GM13976 (cell line): ENCODE results near the gene RASAL2.

Source experiments
- DNase-seq: peaks from one replicate; pipeline ENCODE4 v3.0.0; 2012; ENCODE audit warnings: low spot score
- in situ Hi-C: fragments of 300-500 bp; cut with MboI; formaldehyde crosslinking; loops from one replicate; pipeline ENCODE4 v1.12.0; 2022; ENCODE audit warnings: low sequenced_read_pairs, mixed read lengths, inconsistent platforms; ENCODE audit not compliant: unreplicated experiment
- TF ChIP-seq, protein P1 (sequence below): IDR thresholded peaks from 2 replicates; pipeline ENCODE4 v1.5.1; 2012; ENCODE audit warnings: borderline replicate concordance, mild to moderate bottlenecking; ENCODE audit not compliant: insufficient read depth; ENCODE audit errors: extremely low read depth, missing control alignments, control extremely low read depth

RASAL2 gene

GRCh38 chr1:178155481-178156255 is 61.8 kb downstream of the RASAL2 start:
- TF ChIP-seq, protein P1, sequence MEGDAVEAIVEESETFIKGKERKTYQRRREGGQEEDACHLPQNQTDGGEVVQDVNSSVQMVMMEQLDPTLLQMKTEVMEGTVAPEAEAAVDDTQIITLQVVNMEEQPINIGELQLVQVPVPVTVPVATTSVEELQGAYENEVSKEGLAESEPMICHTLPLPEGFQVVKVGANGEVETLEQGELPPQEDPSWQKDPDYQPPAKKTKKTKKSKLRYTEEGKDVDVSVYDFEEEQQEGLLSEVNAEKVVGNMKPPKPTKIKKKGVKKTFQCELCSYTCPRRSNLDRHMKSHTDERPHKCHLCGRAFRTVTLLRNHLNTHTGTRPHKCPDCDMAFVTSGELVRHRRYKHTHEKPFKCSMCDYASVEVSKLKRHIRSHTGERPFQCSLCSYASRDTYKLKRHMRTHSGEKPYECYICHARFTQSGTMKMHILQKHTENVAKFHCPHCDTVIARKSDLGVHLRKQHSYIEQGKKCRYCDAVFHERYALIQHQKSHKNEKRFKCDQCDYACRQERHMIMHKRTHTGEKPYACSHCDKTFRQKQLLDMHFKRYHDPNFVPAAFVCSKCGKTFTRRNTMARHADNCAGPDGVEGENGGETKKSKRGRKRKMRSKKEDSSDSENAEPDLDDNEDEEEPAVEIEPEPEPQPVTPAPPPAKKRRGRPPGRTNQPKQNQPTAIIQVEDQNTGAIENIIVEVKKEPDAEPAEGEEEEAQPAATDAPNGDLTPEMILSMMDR: no peak
- no peak for DNase-seq
- in situ Hi-C loops: no loop called here

DNA sequence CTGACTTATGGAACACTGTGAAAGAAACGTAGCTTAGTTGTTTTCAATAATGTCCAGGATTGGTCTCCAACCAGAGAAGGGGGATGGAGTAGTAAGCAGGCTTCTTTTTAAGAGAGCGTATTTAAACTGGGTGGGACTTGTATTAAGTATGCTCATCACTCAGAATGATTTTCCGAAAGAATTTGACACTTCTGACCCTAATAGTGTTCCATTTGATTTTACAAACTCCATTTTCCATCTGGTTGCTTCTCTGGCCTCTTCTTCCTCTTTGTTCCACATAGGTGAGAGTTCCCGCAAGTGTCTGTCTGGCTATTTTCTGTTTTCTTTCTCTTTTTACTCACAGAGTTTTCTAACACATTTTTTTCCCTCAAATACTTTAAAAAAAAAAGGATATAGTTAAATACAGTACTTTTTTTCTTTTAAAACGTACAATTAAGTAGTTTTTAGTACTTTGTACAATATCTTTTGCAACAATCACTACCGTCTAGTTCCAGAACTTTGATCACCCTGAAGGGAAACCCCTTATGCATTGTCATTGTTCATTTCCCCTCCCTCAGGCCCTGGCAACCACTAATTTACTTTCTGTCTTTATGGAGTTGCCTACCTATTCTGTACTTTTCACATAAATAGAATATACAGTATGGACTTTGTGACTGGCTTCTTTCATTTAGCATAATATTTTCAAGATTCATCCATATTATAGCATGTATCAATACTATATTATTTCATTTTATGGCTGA is 67.0 kb downstream of the RASAL2 start:
- TF ChIP-seq, protein P1: no peak

GRCh38 chr1:178161516-178161915 is 67.6 kb downstream of the RASAL2 start:
- TF ChIP-seq, protein P1: no peak
- no peak for DNase-seq
- in situ Hi-C loops: no loop called here

More for the DNA sequence above, 67.0 kb downstream of the RASAL2 start:
- in situ Hi-C loops: no loop called here
- DNase-seq: no peak

DNA sequence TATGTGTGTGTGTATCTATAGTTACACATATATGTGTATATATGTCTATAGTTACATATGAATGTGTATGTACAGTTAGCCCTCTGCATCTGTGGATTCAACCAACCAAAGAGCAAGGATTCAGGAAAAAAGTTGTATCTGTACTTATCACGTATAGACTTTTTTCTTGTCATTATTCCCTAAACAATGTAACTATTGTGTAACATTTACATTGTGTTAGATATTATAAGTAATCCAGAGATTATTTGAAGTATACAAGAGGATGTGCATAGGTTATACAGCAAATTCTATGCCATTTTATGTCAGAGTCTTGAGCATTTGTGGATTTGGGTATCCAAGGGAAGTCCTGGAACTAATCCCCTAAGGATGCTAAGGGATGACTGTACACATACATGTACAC is 71.3 kb downstream of the RASAL2 start:
- in situ Hi-C loops: no loop called here
- TF ChIP-seq, protein P1: no peak
- no peak for DNase-seq

GRCh38 chr1:178166429-178167024 is 72.6 kb downstream of the RASAL2 start:
- TF ChIP-seq, protein P1: no peak
- in situ Hi-C loops: no loop called here
- no peak for DNase-seq

GRCh38 chr1:178168536-178168935 is 74.6 kb downstream of the RASAL2 start:
- in situ Hi-C loops: no loop called here
- DNase-seq: no peak

More at GRCh38 chr1:178168536-178168935, 74.6 kb downstream of the RASAL2 start:
- TF ChIP-seq, protein P1: no peak
